LNCAP (cell line): Measurements from ENCODE around the gene SPAG9.

ENCODE experiments used
- CTCF ChIP-seq: fragments of 450-650 bp; IDR thresholded peaks from 2 replicates; pipeline ENCODE4 v1.5.1; 2017; ENCODE audit warnings: mild to moderate bottlenecking

SPAG9 gene

GRCh38 chr17:51124640-51125503, 4.2 kb upstream of the SPAG9 start:
- no peak for TF ChIP-seq CTCF

GRCh38 chr17:51121620-51122472, 1.2 kb upstream of the SPAG9 start:
- no peak for TF ChIP-seq CTCF

GRCh38 chr17:51120357-51120738, 320 bp downstream of the SPAG9 start:
- no peak for TF ChIP-seq CTCF

- no peak for TF ChIP-seq CTCF
These were observed 982 bp downstream of the SPAG9 start for GRCh38 chr17:51119415-51120356.

GRCh38 chr17:51118330-51119195, 2.1 kb downstream of the SPAG9 start:
- TF ChIP-seq CTCF = no peak

- TF ChIP-seq CTCF = no peak
These were observed 5.5 kb downstream of the SPAG9 start for GRCh38 chr17:51115179-51115578.
